Tibial artery (tissue), 4 donors: ENCODE measurements around the gene KLHL29.

Experiments used
- DNase-seq, 2 donors: peaks; one replicate each; pipeline ENCODE4 v3.0.0-alpha.2; 2019
- H3K27ac ChIP-seq, 2 donors: fragments of 200-600 bp; sonication (generic) in 1 of 2; 1 replicate in 1 of 2; 2 replicates in 1 of 2; pipeline ENCODE4 v1.5.1; 2018 to 2019; ENCODE audit warnings: mild to moderate bottlenecking in 1 of 2
- H3K27me3 ChIP-seq, 2 donors: fragments of 200-600 bp; sonication (generic) in 1 of 2; one replicate each; pipeline versions ENCODE4 v1.5.1 to v1.6.0; 2016 to 2019
- H3K36me3 ChIP-seq, 3 donors: fragments of 200-600 bp; sonication (generic) in 2 of 3; one replicate each; pipeline ENCODE4 v1.5.1; 2016 to 2019; ENCODE audit warnings: mild to moderate bottlenecking in 2 of 3
- H3K4me1 ChIP-seq, 4 donors: fragments of 200-600 bp; sonication (generic) in 2 of 4; 1 replicate in 3 of 4; 2 replicates in 1 of 4; pipeline ENCODE4 v1.5.1; 2016 to 2019
- H3K4me3 ChIP-seq, 2 donors: fragments of 200-600 bp; sonication (generic) in 1 of 2; 1 replicate in 1 of 2; 2 replicates in 1 of 2; pipeline ENCODE4 v1.5.1; 2018 to 2019; ENCODE audit warnings: mild to moderate bottlenecking in 2 of 2
- H3K9me3 ChIP-seq, 3 donors: fragments of 200-600 bp; sonication (generic) in 1 of 3; one replicate each; pipeline ENCODE4 v1.5.1; 2016 to 2019
- CTCF ChIP-seq, 2 experiments: fragments of 200-600 bp in 1 of 2; fragments of 450-650 bp in 1 of 2; IDR thresholded peaks; one replicate each; pipeline ENCODE4 v1.5.1; 2017 to 2019; ENCODE audit warnings: antibody characterized with exemption in 2 of 2, mild to moderate bottlenecking in 1 of 2, moderate library complexity in 1 of 2
- intact Hi-C: fragments of 100-400 bp; cut with DNase I; formaldehyde crosslinking; loops from one replicate; pipeline ENCODE4 v1.15.0; 2023; ENCODE audit warnings: low total_unique reads

KLHL29 gene

GRCh38 chr2:23649819-23650218 is 264.8 kb downstream of the KLHL29 start:
- Histone ChIP-seq H3K36me3 (peaks cover 0 to 7% (median 0%) of the 10 kb centered on the region in 3 donors), H3K4me3 (no peak overlapping the region), H3K27me3 (no peaks in the 10 kb centered on the region), H3K9me3 (no peaks in the 10 kb centered on the region), H3K27ac (no peak overlapping the region), H3K4me1 (no peaks in the 10 kb centered on the region)
- intact Hi-C loops: loop anchor here (10.0 kb wide), 1 partner anchor 715 kb away; no protein-coding TSS in a partner anchor
- DNase-seq: no peak
- no peak for TF ChIP-seq CTCF (IDR thresholded peaks at IDR 0.05)

- intact Hi-C loops: loop anchor here (10.0 kb wide), 1 partner anchor 717 kb away; no protein-coding TSS in a partner anchor
- no peak for DNase-seq
- no peak for TF ChIP-seq CTCF (IDR thresholded peaks at IDR 0.05)
- no peak overlapping the region for H3K4me3 ChIP-seq
- no peaks in the 10 kb centered on the region for H3K9me3 ChIP-seq
- peaks cover 0 to 5% (median 0%) of the 10 kb centered on the region in 4 donors for H3K4me1 ChIP-seq
- H3K27ac ChIP-seq: no peak overlapping the region
- peaks cover 0 to 7% (median 0%) of the 10 kb centered on the region in 3 donors for H3K36me3 ChIP-seq
- H3K27me3 ChIP-seq: no peaks in the 10 kb centered on the region
Observed at GRCh38 chr2:23651187-23652080, 266.5 kb downstream of the KLHL29 start.

- intact Hi-C loops: loop anchor here (10.0 kb wide), 1 partner anchor 719 kb away; no protein-coding TSS in a partner anchor
- no peaks in the 10 kb centered on the region for H3K9me3 ChIP-seq
- no peak overlapping the region for H3K27ac ChIP-seq
- H3K36me3 ChIP-seq: peaks cover 0 to 7% (median 0%) of the 10 kb centered on the region in 3 donors
- H3K4me3 ChIP-seq: no peak overlapping the region
- TF ChIP-seq CTCF (IDR thresholded peaks at IDR 0.05): no peak
- H3K27me3 ChIP-seq: no peaks in the 10 kb centered on the region
- peaks cover 0 to 10% (median 0%) of the 10 kb centered on the region in 4 donors for H3K4me1 ChIP-seq
- DNase-seq: no peak
Observed at GRCh38 chr2:23653326-23653725, 268.3 kb downstream of the KLHL29 start.

- Histone ChIP-seq H3K4me1 (peaks cover 0 to 10% (median 0%) of the 10 kb centered on the region in 4 donors), H3K4me3 (no peak overlapping the region), H3K9me3 (no peaks in the 10 kb centered on the region), H3K27ac (no peak overlapping the region), H3K27me3 (no peaks in the 10 kb centered on the region), H3K36me3 (peaks cover 0 to 16% (median 0%) of the 10 kb centered on the region in 3 donors)
- no peak for DNase-seq
- intact Hi-C loops: loop anchor here (10.0 kb wide), 1 partner anchor 720 kb away; no protein-coding TSS in a partner anchor
- no peak for TF ChIP-seq CTCF (IDR thresholded peaks at IDR 0.05)
Observed at GRCh38 chr2:23654756-23655155, 269.8 kb downstream of the KLHL29 start.

- H3K27ac ChIP-seq: no peak overlapping the region
- DNase-seq: no peak
- H3K36me3 ChIP-seq: peaks cover 0 to 16% (median 0%) of the 10 kb centered on the region in 3 donors
- H3K4me3 ChIP-seq: no peak overlapping the region
- peaks cover 0 to 10% (median 0%) of the 10 kb centered on the region in 4 donors for H3K4me1 ChIP-seq
- no peak for TF ChIP-seq CTCF (IDR thresholded peaks at IDR 0.05)
- H3K9me3 ChIP-seq: no peaks in the 10 kb centered on the region
- intact Hi-C loops: loop anchor here (10.0 kb wide), 1 partner anchor 721 kb away; no protein-coding TSS in a partner anchor
- H3K27me3 ChIP-seq: no peaks in the 10 kb centered on the region
Observed at GRCh38 chr2:23655934-23656596, 271.1 kb downstream of the KLHL29 start.
